Nephron (organoid): ENCODE data around the gene TMPRSS9.
"Not testable (repeated sequence)": the region's sequence is repeated elsewhere in the genome, so short reads cannot be mapped to it uniquely, and the experiment has no call there.

Source experiments
- H3K27ac Mint-ChIP-seq, 3 experiments: 2 replicates each; pipeline ENCODE4 v1.8.0; 2020; ENCODE audit warnings: mixed read lengths in 3 of 3, mild to moderate bottlenecking in 2 of 3, moderate library complexity in 1 of 3
- H3K27me3 Mint-ChIP-seq: 2 replicates; pipeline ENCODE4 v1.8.0; 2021; ENCODE audit warnings: low read depth, mild to moderate bottlenecking, moderate library complexity, mixed read lengths
- H3K36me3 Mint-ChIP-seq: 2 replicates; pipeline ENCODE4 v1.8.0; 2020; ENCODE audit warnings: low read depth, mixed read lengths
- H3K4me1 Mint-ChIP-seq: 2 replicates; pipeline ENCODE4 v1.8.0; 2020; ENCODE audit warnings: mixed read lengths
- H3K4me3 Mint-ChIP-seq, 3 experiments: 2 replicates each; pipeline ENCODE4 v1.8.0; 2020; ENCODE audit warnings: mild to moderate bottlenecking in 3 of 3, mixed read lengths in 3 of 3, moderate library complexity in 2 of 3
- H3K9me3 Mint-ChIP-seq: 2 replicates; pipeline ENCODE4 v1.8.0; 2020; ENCODE audit warnings: mixed read lengths
- CTCF ChIP-seq, 3 experiments: fragments of 200-600 bp; sonication (generic); IDR thresholded peaks; one replicate each; pipeline ENCODE4 v1.5.0; 2021; ENCODE audit warnings: antibody characterized with exemption in 3 of 3; ENCODE audit not compliant: unreplicated experiment in 3 of 3

The TMPRSS9 gene

GRCh38 chr19:2454199-2454961 lies 94.3 kb downstream of the TMPRSS9 start:
- H3K9me3 Mint-ChIP-seq, result no peaks in the 10 kb centered on the region

GRCh38 chr19:2454962-2455850 lies 95.1 kb downstream of the TMPRSS9 start:
- Mint-ChIP-seq H3K4me1 (peaks cover 16% of the 10 kb centered on the region), H3K27me3 (peaks cover 3% of the 10 kb centered on the region), H3K36me3 (peaks cover 6% of the 10 kb centered on the region), H3K27ac (peak overlapping the region; percentile 12 to 76 (median 25)), H3K4me3 (peak overlapping the region; percentile 86 to 88 (median 87)), H3K9me3 (no peaks in the 10 kb centered on the region)
- TF ChIP-seq CTCF (IDR thresholded peaks at IDR 0.05; ENCODE audit: unreplicated experiment in 3 of 3), result no peak

More at GRCh38 chr19:2454199-2454961, 94.3 kb downstream of the TMPRSS9 start:
- peak overlapping the region; percentile 86 to 88 (median 87) for H3K4me3 Mint-ChIP-seq
- peak overlapping the region; percentile 12 to 76 (median 25) for H3K27ac Mint-ChIP-seq
- H3K4me1 Mint-ChIP-seq, result peaks cover 16% of the 10 kb centered on the region
- peaks cover 3% of the 10 kb centered on the region for H3K27me3 Mint-ChIP-seq
- no peak for TF ChIP-seq CTCF (IDR thresholded peaks at IDR 0.05; ENCODE audit: unreplicated experiment in 3 of 3)
- H3K36me3 Mint-ChIP-seq, result peaks cover 10% of the 10 kb centered on the region

- Mint-ChIP-seq H3K36me3 (peaks cover 4% of the 10 kb centered on the region), H3K9me3 (no peaks in the 10 kb centered on the region), H3K27ac (no peak overlapping the region), H3K4me3 (peak overlapping the region; percentile 86 to 88 (median 87)), H3K4me1 (peaks cover 17% of the 10 kb centered on the region), H3K27me3 (peaks cover 3% of the 10 kb centered on the region)
- TF ChIP-seq CTCF (IDR thresholded peaks at IDR 0.05; ENCODE audit: unreplicated experiment in 3 of 3), result no peak
Measured at GRCh38 chr19:2455851-2456570, 95.9 kb downstream of the TMPRSS9 start.

GRCh38 chr19:2457394-2458037 lies 97.5 kb downstream of the TMPRSS9 start:
- H3K36me3 Mint-ChIP-seq, result no peaks in the 10 kb centered on the region
- TF ChIP-seq CTCF (IDR thresholded peaks at IDR 0.05; ENCODE audit: unreplicated experiment in 3 of 3), result no peak
- H3K4me1 Mint-ChIP-seq, result peaks cover 21% of the 10 kb centered on the region
- H3K27ac Mint-ChIP-seq, result peak overlapping the region in 2 of 3 experiments; percentile 94 to 96
- peak overlapping the region; percentile 89 to 96 (median 90) for H3K4me3 Mint-ChIP-seq
- no peaks in the 10 kb centered on the region for H3K9me3 Mint-ChIP-seq
- H3K27me3 Mint-ChIP-seq, result peaks cover 1% of the 10 kb centered on the region

- Mint-ChIP-seq H3K4me1 (peaks cover 21% of the 10 kb centered on the region), H3K36me3 (no peaks in the 10 kb centered on the region), H3K27me3 (no peaks in the 10 kb centered on the region), H3K27ac (no peak overlapping the region), H3K9me3 (no peaks in the 10 kb centered on the region), H3K4me3 (peak overlapping the region in 1 of 3 experiments; percentile 68)
- no peak for TF ChIP-seq CTCF (IDR thresholded peaks at IDR 0.05; ENCODE audit: unreplicated experiment in 3 of 3)
Measured at GRCh38 chr19:2458054-2458453, 98.0 kb downstream of the TMPRSS9 start.

- H3K36me3 Mint-ChIP-seq, H3K27ac Mint-ChIP-seq, H3K27me3 Mint-ChIP-seq, H3K4me3 Mint-ChIP-seq, H3K9me3 Mint-ChIP-seq: not testable (repeated sequence)
- peaks cover 21% of the 10 kb centered on the region for H3K4me1 Mint-ChIP-seq
Measured at GRCh38 chr19:2458776-2459175, 98.7 kb downstream of the TMPRSS9 start.
